Kidney (tissue), 14 donors: ENCODE measurements around the gene IRAG1. TPM values are rescaled to one million over a fixed set of nuclear protein-coding genes. Genes with fewer than 3 reads are reported as not detected.

Experiments
- DNase-seq, 5 donors: peaks; one replicate each; pipeline ENCODE4 v3.0.0-alpha.2; 2013 to 2020
- FAIRE-seq: peaks from 2 replicates; lab custom pipeline; 2012; peaks lifted over from hg19 to GRCh38; lab: Jason Lieb, UNC
- H3K27ac ChIP-seq, 2 donors: one replicate each; pipeline ENCODE4 v1.7.0; 2013; ENCODE audit warnings: low read depth in 2 of 2, low read length in 2 of 2, inconsistent platforms in 1 of 2
- H3K27me3 ChIP-seq: one replicate; pipeline ENCODE4 v1.7.1; 2013; ENCODE audit warnings: low read length, inconsistent platforms; ENCODE audit not compliant: control insufficient read depth, insufficient read depth
- H3K36me3 ChIP-seq, 3 donors: one replicate each; pipeline versions ENCODE4 v1.7.0 to v1.7.1; 2013; ENCODE audit warnings: low read length in 3 of 3, control low read depth in 1 of 3, inconsistent platforms in 1 of 3; ENCODE audit not compliant: insufficient read depth in 3 of 3, control insufficient read depth in 2 of 3
- H3K4me1 ChIP-seq, 3 donors: one replicate each; pipeline versions ENCODE4 v1.7.0 to v1.7.1; 2013; ENCODE audit warnings: low read length in 3 of 3, inconsistent platforms in 1 of 3, low read depth in 1 of 3; ENCODE audit not compliant: control insufficient read depth in 2 of 3, insufficient read depth in 2 of 3
- H3K4me3 ChIP-seq, 3 donors: one replicate each; pipeline versions ENCODE4 v1.7.0 to v1.8.1; 2013; ENCODE audit warnings: low read length in 3 of 3, control low read depth in 1 of 3, inconsistent platforms in 1 of 3
- H3K9ac ChIP-seq, 3 donors: one replicate each; pipeline versions ENCODE4 v1.7.0 to v1.7.1; 2013; ENCODE audit warnings: low read length in 3 of 3, control low read depth in 1 of 3, inconsistent platforms in 1 of 3
- H3K9me3 ChIP-seq, 3 donors: one replicate each; pipeline versions ENCODE4 v1.7.0 to v1.7.1; 2013; ENCODE audit warnings: low read length in 3 of 3, control low read depth in 1 of 3, inconsistent platforms in 1 of 3; ENCODE audit not compliant: control insufficient read depth in 2 of 3, insufficient read depth in 1 of 3
- CTCF ChIP-seq: IDR thresholded peaks from 3 replicates; pipeline ENCODE4 v1.5.1; 2012; ENCODE audit warnings: mild to moderate bottlenecking, moderate library complexity, borderline replicate concordance; ENCODE audit not compliant: insufficient read depth; ENCODE audit errors: extremely low read depth
- intact Hi-C: fragments of 100-400 bp; cut with DNase I; formaldehyde crosslinking; loops from one replicate; pipeline ENCODE4 v1.11.1; 2022
- polyA plus RNA-seq: library from polyadenylated mRNA; stranded (reverse); fragments of 350-450 nt; fragmentation: Illumina TruSeq; extraction: RNeasy Lipid Tissue Mini Kit (QIAGEN cat#74804); gene quantifications from one replicate; pipeline ENCODE4 v1.2.3, GENCODE V29; 2014; ENCODE audit warnings: low read depth, low replicate concordance; ENCODE audit not compliant: insufficient read depth
- total RNA-seq: library from RNA; stranded (reverse); fragmentation: NEBNext Ultra II Directional; extraction: Animal tissue kit (Norgen Biotek cat#: 25700); gene quantifications from one replicate; pipeline ENCODE4 v1.2.1, GENCODE V29; 2021
- donor health status: control.
- donor health status: control.
- donor health status: control.
- donor health status: control.
- donor health status: control.
- donor health status: DM: yes; HTN: yes; CAD: no.
- donor health status: Normal renal cell carcinoma (clear cell type).

IRAG1 gene
- total and polyA plus RNA-seq, 2 donors from 2014 or later = 7.0 to 38.1 TPM

GRCh38 chr11:10708131-10708530 lies 14.6 kb upstream of the IRAG1 start:
- H3K9ac ChIP-seq = no peak overlapping the region
- no peaks in the 10 kb centered on the region for H3K36me3 ChIP-seq
- H3K27me3 ChIP-seq = no peaks in the 10 kb centered on the region
- no peak overlapping the region for H3K27ac ChIP-seq
- H3K4me1 ChIP-seq = no peaks in the 10 kb centered on the region
- intact Hi-C loops = no loop called here
- FAIRE-seq = no peak
- DNase-seq = no peak
- no peak overlapping the region for H3K4me3 ChIP-seq
- H3K9me3 ChIP-seq = no peaks in the 10 kb centered on the region
- TF ChIP-seq CTCF = no peak

- FAIRE-seq = no peak
Observed at GRCh38 chr11:10701982-10702381, 8.4 kb upstream of the IRAG1 start.

GRCh38 chr11:10699072-10699471 lies 5.5 kb upstream of the IRAG1 start:
- DNase-seq (no peak), FAIRE-seq (no peak)
- H3K9ac ChIP-seq = no peak overlapping the region
- no peak for TF ChIP-seq CTCF
- no peaks in the 10 kb centered on the region for H3K9me3 ChIP-seq
- intact Hi-C loops = no loop called here
- H3K4me1 ChIP-seq = peaks cover 0 to 5% (median 0%) of the 10 kb centered on the region in 3 donors
- no peak overlapping the region for H3K27ac ChIP-seq
- no peak overlapping the region for H3K4me3 ChIP-seq
- no peaks in the 10 kb centered on the region for H3K27me3 ChIP-seq
- H3K36me3 ChIP-seq = no peaks in the 10 kb centered on the region

More at GRCh38 chr11:10701982-10702381, 8.4 kb upstream of the IRAG1 start:
- Histone ChIP-seq H3K9ac (no peak overlapping the region), H3K27ac (no peak overlapping the region), H3K36me3 (no peaks in the 10 kb centered on the region), H3K27me3 (no peaks in the 10 kb centered on the region), H3K4me1 (no peaks in the 10 kb centered on the region), H3K4me3 (no peak overlapping the region), H3K9me3 (no peaks in the 10 kb centered on the region)
- no peak for DNase-seq
- TF ChIP-seq CTCF = no peak
- intact Hi-C loops = no loop called here

- no peak for TF ChIP-seq CTCF
- no peak overlapping the region for H3K4me3 ChIP-seq
- no peaks in the 10 kb centered on the region for H3K9me3 ChIP-seq
- no peaks in the 10 kb centered on the region for H3K27me3 ChIP-seq
- H3K36me3 ChIP-seq = no peaks in the 10 kb centered on the region
- no peak overlapping the region for H3K9ac ChIP-seq
- no peak for FAIRE-seq
- intact Hi-C loops = no loop called here
- no peak for DNase-seq
- H3K4me1 ChIP-seq = peaks cover 0 to 8% (median 0%) of the 10 kb centered on the region in 3 donors
- peak overlapping the region in 1 of 2 donors; percentile 4 for H3K27ac ChIP-seq
Observed at GRCh38 chr11:10697323-10697620, 3.7 kb upstream of the IRAG1 start.
